Esophagus squamous epithelium (tissue), 4 donors: Measurements from ENCODE around the gene PCDHGB2.
A peak's percentile ranks its signal among the peaks of the same experiment; 100 is the strongest.

Experiments used
- POLR2A ChIP-seq, 4 donors: fragments of 450-650 bp; IDR thresholded peaks; one replicate each; pipeline ENCODE4 v1.6.1; 2017; ENCODE audit warnings: antibody characterized with exemption in 4 of 4, mild to moderate bottlenecking in 4 of 4, moderate library complexity in 3 of 4
- TF ChIP-seq, protein P1 (sequence below), 6 experiments: fragments of 450-650 bp in 4 of 6; fragments of 200-600 bp in 2 of 6; sonication (generic) in 2 of 6; IDR thresholded peaks; one replicate each; pipeline ENCODE4 v1.5.1; 2016 to 2019; ENCODE audit warnings: antibody characterized with exemption in 6 of 6, mild to moderate bottlenecking in 4 of 6, moderate library complexity in 4 of 6

DNA sequence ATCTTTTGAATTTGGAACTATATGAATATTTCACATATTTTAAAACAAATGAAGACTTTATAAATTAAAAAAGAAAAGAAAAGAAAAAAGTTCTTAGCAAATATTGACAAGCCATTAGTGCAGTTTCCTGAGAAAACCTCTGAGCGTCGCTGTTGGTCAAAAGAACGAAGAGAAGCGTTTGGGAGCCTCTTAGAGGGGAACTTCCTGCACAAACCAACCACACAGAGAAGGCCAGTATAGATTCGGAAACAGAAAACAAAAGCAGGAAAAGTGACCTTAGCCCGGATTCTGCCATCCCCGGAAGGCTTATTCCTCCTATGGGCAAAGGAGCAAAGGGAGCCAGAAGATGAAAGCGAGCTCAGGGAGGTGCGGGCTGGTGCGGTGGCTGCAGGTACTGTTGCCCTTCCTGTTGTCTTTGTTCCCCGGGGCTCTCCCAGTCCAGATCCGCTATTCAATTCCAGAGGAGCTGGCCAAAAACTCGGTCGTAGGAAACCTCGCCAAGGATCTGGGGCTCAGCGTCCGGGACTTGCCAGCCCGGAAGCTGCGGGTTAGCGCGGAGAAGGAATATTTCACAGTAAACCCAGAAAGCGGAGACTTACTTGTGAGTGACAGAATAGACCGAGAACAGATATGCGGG is at the start of gene PCDHGB2:
- TF ChIP-seq, protein P1, sequence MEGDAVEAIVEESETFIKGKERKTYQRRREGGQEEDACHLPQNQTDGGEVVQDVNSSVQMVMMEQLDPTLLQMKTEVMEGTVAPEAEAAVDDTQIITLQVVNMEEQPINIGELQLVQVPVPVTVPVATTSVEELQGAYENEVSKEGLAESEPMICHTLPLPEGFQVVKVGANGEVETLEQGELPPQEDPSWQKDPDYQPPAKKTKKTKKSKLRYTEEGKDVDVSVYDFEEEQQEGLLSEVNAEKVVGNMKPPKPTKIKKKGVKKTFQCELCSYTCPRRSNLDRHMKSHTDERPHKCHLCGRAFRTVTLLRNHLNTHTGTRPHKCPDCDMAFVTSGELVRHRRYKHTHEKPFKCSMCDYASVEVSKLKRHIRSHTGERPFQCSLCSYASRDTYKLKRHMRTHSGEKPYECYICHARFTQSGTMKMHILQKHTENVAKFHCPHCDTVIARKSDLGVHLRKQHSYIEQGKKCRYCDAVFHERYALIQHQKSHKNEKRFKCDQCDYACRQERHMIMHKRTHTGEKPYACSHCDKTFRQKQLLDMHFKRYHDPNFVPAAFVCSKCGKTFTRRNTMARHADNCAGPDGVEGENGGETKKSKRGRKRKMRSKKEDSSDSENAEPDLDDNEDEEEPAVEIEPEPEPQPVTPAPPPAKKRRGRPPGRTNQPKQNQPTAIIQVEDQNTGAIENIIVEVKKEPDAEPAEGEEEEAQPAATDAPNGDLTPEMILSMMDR (IDR thresholded peaks at IDR 0.05), result peak in 1 of 6 experiments; percentile 19
- TF ChIP-seq POLR2A (IDR thresholded peaks at IDR 0.05), result no peak
